Putamen (tissue), 1 donor: ENCODE measurements around the gene PFDN4.
A peak's percentile ranks its signal among the peaks of the same experiment; 100 is the strongest.

Experiments used
- DNase-seq: peaks from one replicate; pipeline ENCODE4 v3.0.0-alpha.2; 2016; ENCODE audit warnings: low spot score

PFDN4 gene

GRCh38 chr20:54200487-54201267 is 7.2 kb upstream of the PFDN4 start:
- DNase-seq, result no peak

DNA sequence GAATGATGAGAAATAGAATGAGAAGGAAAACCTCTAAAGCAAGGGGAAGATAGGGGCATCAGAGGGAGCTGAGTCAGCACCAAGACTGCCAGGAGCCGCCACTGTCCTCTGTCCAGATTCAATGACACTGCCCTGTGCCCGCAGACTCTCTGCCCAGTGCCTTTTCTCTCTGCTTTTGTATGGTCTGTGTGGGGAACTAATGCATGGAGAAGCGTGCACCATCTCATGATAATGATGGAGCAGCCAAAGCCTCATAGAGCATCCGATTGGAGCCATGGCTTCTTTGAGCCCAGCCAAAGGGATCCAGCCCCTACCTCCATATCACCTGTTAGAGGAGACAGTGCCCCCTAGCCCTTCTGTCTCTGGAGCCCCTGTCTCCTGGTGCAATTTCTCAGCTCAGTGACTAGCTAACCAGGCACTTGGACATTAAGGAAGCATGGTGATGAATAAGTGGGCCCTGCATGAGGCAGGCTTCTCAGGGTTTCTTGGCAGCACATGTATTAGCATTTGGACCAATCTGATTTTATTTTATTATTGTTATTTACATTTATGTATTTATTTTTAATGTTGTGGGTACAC is 6.5 kb upstream of the PFDN4 start:
- no peak for DNase-seq

DNA sequence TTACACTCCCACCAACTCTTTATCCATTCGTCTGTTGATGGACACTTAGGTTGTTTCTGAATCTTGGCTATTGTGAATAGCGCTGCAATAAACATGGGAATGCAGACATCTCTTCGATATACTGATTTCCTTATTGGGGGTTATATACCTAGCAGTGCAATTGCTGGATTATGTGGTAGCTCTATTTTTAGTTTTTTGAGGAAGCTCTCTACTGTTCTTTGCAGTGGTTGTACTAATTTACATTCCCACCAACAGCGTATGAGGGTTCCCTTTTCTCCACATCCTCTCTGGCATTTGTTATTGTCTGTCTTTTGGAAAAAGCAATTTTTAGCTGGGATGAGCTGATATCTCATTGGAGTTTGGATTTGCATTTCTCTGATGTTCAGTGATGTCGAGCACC is 4.6 kb upstream of the PFDN4 start:
- DNase-seq, result no peak

DNA sequence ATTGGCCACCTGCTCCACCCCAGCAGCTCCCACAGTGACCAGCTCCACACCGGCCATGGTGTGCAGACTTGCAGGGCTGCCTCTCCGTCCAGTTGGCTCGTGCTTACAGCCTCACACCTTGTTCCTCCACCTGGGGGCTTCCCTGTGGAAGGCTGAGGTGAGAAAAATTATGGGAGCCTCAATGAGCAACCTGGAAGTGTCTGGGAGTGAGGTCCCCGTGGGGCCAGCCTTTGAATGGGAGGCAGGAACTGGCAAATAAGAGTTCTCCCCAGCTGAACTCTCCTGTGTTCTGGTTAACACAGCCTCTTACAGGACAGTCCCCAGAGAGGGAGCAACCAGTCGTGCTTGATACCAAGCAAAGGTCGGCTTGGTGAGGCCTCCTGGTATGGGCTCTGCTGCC is 3.8 kb upstream of the PFDN4 start:
- no peak for DNase-seq

GRCh38 chr20:54204481-54204880 is 3.4 kb upstream of the PFDN4 start:
- DNase-seq, result no peak

DNA sequence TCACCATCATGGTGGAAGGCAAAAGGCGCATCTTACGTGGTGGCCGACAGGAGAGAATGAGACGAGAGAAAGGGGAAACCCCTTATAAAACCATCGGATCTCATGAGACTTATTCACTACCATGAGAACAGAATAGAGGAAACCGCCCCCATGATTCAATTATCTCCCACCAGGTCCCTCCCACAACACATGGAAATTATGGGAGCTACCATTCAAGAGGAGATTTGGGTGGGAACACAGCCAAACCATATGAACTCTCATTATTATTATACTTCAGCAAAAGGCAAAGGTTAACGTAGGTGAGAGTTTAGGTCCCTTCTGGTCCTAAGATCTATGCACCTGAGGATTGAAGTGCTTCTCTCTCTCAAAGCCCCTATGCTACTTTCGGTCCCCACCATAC is 2.4 kb upstream of the PFDN4 start:
- DNase-seq, result peak; percentile 55

GRCh38 chr20:54207053-54207742 is 689 bp upstream of the PFDN4 start:
- DNase-seq, result no peak

- no peak for DNase-seq
Observed at GRCh38 chr20:54208548-54209176, 775 bp downstream of the PFDN4 start.

DNA sequence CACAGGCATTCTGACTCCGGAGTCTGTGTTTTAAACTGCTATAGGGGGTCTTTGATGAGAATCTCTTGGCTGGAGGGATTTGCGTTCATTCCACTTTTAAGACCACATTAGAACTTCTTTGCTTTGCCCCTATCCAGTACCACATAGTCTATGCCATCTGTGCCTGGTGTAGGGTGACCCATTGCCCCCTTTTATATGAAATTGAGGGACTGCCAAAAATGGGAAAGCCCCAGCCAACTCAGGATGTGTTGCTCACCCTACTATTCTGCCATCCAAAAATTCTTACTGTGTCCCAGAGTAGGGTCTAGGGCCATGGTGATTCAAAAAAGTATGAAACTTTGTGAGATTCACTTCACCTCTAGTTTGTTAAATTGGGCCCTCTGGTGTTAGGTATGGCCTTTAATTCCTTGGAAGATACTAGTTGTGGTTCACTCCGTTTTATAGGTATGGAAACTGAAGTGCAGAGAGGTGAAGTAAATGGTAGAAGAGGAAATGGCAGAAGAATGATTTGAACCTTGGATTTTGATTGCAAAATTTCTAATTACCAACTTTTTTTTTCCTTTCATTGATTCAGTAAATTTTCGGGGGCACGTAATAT is 1.4 kb downstream of the PFDN4 start:
- DNase-seq, result no peak

- no peak for DNase-seq
Observed at GRCh38 chr20:54212226-54212625, 4.3 kb downstream of the PFDN4 start.

- DNase-seq, result no peak
Observed at GRCh38 chr20:54212871-54213270, 5.0 kb downstream of the PFDN4 start.

GRCh38 chr20:54214566-54214965 is 6.7 kb downstream of the PFDN4 start:
- no peak for DNase-seq

- DNase-seq, result no peak
Observed at GRCh38 chr20:54215157-54215789, 7.4 kb downstream of the PFDN4 start.

- DNase-seq, result no peak
Observed at GRCh38 chr20:54217762-54218161, 9.9 kb downstream of the PFDN4 start.

GRCh38 chr20:54218470-54218869 is 10.6 kb downstream of the PFDN4 start:
- no peak for DNase-seq

DNA sequence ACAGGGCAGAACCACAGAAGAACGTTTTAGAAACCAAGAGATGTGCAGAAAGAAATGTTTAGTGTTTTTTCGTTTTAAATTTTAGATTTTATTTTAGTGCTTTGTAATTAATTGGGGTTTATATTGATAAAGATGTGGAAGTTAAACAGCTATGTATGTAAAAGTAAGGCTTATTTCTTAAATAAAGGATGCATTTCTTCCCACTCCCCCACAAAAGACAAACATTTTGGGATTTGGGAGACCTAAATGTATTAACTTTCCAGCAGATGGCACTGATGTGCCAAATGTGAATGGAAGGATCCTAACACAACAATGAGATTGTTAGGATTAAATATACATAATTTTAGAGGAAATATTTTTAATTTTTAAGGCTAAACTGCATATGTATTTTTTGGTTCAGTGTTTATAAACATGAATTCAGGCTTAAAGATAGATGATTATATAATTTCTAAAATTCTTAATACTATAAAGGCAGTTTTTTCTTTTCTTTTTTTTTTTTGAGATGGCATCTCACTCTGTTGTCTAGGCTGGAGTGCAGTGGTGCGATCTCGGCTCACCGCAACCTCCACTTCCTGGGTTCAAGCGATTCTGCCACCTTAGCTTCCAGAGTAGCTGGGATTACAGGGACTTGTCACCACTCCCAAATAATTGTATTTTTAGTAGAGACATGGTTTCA is 12.0 kb downstream of the PFDN4 start:
- DNase-seq, result no peak

GRCh38 chr20:54220722-54221121 is 12.8 kb downstream of the PFDN4 start:
- DNase-seq, result no peak

GRCh38 chr20:54221353-54221752 is 13.5 kb downstream of the PFDN4 start:
- no peak for DNase-seq

DNA sequence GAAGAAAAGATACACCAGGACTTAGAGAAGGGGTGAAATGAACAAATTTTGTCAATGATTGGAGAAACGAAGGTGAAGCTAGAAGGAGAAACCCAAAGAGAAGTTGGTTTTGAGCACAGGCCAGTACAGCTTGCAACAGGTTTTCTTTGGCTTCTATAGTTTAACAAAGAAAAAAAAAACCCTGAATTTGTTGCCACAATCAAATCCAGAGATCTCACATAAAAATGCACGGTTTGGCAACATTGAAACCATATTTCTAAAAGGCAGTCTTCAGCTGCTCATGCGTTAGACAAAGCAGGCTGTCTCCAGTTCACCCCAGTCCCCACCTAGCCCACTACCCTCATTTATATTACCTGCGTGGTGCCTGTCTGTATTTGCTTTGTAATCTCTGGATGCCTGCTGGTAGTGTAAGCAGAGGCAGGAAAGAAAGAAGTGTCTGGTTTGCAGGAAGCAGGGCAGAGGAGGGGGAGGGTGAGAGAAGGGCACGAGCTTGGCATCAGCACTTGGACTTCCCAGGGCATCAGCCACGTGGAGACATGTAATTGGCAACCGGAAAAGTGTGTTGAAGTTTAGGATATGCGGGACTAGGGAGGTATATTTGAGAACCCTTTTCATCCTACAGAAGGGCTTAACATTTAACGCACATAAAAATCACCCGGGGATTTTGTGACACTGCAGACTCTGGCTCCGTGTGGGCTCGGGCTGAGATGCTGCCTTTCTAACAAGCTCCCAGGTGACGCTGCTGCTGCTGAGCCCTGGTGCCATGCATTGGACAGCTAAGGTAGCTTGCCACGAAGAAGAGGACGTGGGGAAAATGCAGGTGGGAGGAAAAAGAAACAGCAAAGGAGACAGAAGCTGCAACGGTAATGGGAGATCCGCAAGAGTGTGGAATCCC is 14.4 kb downstream of the PFDN4 start:
- no peak for DNase-seq

DNA sequence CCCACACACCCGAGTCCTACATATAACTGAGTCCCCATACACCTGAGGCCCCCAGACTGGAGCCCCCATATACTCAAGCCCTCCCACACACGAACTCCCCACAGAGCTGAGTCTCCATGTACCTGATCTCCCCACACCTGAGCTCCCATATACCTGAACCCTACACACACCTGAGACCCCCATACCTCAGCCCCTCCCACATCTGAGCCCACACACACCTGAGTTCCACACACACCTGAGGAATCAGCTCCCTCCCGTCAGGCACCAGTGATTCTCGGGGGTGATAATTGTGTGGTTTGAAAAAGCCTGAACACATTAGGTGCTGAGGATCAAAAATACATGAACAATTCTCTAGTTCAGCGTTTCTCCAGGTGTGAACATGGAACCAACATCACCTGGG is 15.4 kb downstream of the PFDN4 start:
- DNase-seq, result no peak
